GM10248 (cell line): ENCODE data around the gene MYH7.

Source experiments
- CTCF ChIA-PET: fragments of 300-600 bp; sonication (Branson Sonifier 250); formaldehyde crosslinking; extraction: SDS; loops from one replicate; lab custom pipeline; 2021; ENCODE audit warnings: antibody characterized with exemption; lab: Yijun Ruan, JAX
- POLR2A ChIA-PET: fragments of 350-650 bp; sonication (Branson Sonifier 250); formaldehyde crosslinking; extraction: SDS; loops from one replicate; lab custom pipeline; 2020; ENCODE audit warnings: antibody characterized with exemption; lab: Yijun Ruan, JAX
- DNase-seq: peaks from one replicate; pipeline ENCODE4 v3.0.0; 2012; ENCODE audit errors: extremely low spot score
- CTCF ChIP-seq: IDR thresholded peaks from 2 replicates; pipeline ENCODE4 v1.5.1; 2012; ENCODE audit warnings: mild to moderate bottlenecking, low read depth; ENCODE audit errors: extremely low read depth, missing control alignments, control extremely low read depth

Gene MYH7

GRCh38 chr14:23385642-23386265 lies 49.7 kb downstream of the MYH7 start:
- TF ChIP-seq CTCF = no peak
- CTCF ChIA-PET = no interaction called here
- POLR2A ChIA-PET = no interaction called here

DNA sequence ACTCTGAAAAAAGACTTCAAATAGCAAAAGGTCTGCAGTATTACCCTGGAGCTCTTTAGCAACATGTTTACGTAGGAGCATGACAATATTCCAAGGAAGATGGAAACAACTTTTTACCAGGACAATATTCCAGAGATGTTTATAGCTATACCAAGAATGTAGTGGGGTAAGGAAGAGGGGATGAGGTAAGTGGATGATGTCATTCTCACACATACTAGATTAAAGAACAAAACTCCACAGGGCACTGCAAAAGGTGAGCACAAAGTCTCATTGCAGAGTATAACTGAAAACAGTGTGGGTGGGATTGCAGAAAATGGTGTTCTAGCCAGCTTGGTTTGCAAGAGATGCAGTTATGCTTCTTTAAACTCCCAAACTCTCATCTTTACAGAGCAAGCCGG lies 50.2 kb downstream of the MYH7 start:
- no peak for DNase-seq
- ChIA-PET CTCF (no interaction called here), POLR2A (no interaction called here)
- no peak for TF ChIP-seq CTCF

More at GRCh38 chr14:23385642-23386265, 49.7 kb downstream of the MYH7 start:
- no peak for DNase-seq

GRCh38 chr14:23384364-23385080 lies 50.9 kb downstream of the MYH7 start:
- no peak for TF ChIP-seq CTCF
- ChIA-PET CTCF (interaction anchor here (1.5 to 1.8 kb wide), 2 partner anchors 39 to 120 kb away, joined by 4 to 7 read pairs; no protein-coding TSS in a partner anchor), POLR2A (no interaction called here)
- DNase-seq = no peak

- CTCF ChIA-PET = interaction anchor here (0.7 to 1.8 kb wide), 13 partner anchors 8 to 262 kb away, joined by 3 to 10 read pairs (median 4); partner anchors contain the start of gene IL25
- DNase-seq = no peak
- POLR2A ChIA-PET = interaction anchor here (1.1 kb wide), 1 partner anchor 97 kb away, joined by 3 read pairs; the partner anchor contains the start of gene HOMEZ
- no peak for TF ChIP-seq CTCF
Measured at GRCh38 chr14:23382731-23383440, 52.6 kb downstream of the MYH7 start.

GRCh38 chr14:23382276-23382675 lies 53.2 kb downstream of the MYH7 start:
- POLR2A ChIA-PET = interaction anchor here (1.1 kb wide), 1 partner anchor 97 kb away, joined by 3 read pairs; the partner anchor contains the start of gene HOMEZ
- DNase-seq = no peak

More at GRCh38 chr14:23382276-23382675, 53.2 kb downstream of the MYH7 start:
- TF ChIP-seq CTCF = no peak
- CTCF ChIA-PET = interaction anchor here (0.7 to 3.5 kb wide), 11 partner anchors 8 to 261 kb away, joined by 3 to 34 read pairs (median 5); partner anchors contain the start of gene IL25
